BJ (cell line): ENCODE measurements around the gene COL5A1. TPM values are rescaled to one million over a fixed set of nuclear protein-coding genes. Genes with fewer than 3 reads are reported as not detected.
"Not testable (repeated sequence)": the region's sequence is repeated elsewhere in the genome, so short reads cannot be mapped to it uniquely, and the experiment has no call there.

Experiments used
- CTCF ChIA-PET: fragments of 350-600 bp; formaldehyde crosslinking; extraction: SDS; loops from one replicate; lab custom pipeline; 2021; ENCODE audit warnings: antibody characterized with exemption, inconsistent platforms; lab: Yijun Ruan, JAX
- POLR2A ChIA-PET: fragments of 300-600 bp; sonication (Branson Sonifier 250); formaldehyde crosslinking; extraction: SDS; loops from one replicate; lab custom pipeline; 2021; ENCODE audit warnings: antibody characterized with exemption; lab: Charles Lee
- DNase-seq: peaks from one replicate; pipeline ENCODE4 v3.0.0-alpha.2; 2011; ENCODE audit warnings: low read depth
- H3K27me3 ChIP-seq: 2 replicates; pipeline ENCODE4 v1.6.0; 2011; ENCODE audit warnings: low read length; ENCODE audit not compliant: control insufficient read depth, insufficient read depth
- H3K36me3 ChIP-seq: 2 replicates; pipeline ENCODE4 v1.5.1; 2011; ENCODE audit warnings: low read length; ENCODE audit not compliant: control insufficient read depth, insufficient read depth
- H3K4me3 ChIP-seq: 2 replicates; pipeline ENCODE4 v1.5.1; 2011; ENCODE audit warnings: low read depth, mild to moderate bottlenecking, control low read depth, low read length
- polyA plus RNA-seq: library from polyadenylated mRNA; depleted of rRNA; stranded (reverse); fragments of >200 nt; gene quantifications from 2 replicates; pipeline ENCODE4 v1.2.3, GENCODE V29; 2011
- TF ChIP-seq, protein P1 (sequence below): IDR thresholded peaks from 2 replicates; pipeline ENCODE4 v1.5.1; 2011; ENCODE audit warnings: low read depth, mild to moderate bottlenecking, control low read depth, inconsistent platforms, low read length, moderate library complexity; ENCODE audit not compliant: insufficient read depth

Gene COL5A1
- polyA plus RNA-seq, 1 experiment: 251 TPM

DNA sequence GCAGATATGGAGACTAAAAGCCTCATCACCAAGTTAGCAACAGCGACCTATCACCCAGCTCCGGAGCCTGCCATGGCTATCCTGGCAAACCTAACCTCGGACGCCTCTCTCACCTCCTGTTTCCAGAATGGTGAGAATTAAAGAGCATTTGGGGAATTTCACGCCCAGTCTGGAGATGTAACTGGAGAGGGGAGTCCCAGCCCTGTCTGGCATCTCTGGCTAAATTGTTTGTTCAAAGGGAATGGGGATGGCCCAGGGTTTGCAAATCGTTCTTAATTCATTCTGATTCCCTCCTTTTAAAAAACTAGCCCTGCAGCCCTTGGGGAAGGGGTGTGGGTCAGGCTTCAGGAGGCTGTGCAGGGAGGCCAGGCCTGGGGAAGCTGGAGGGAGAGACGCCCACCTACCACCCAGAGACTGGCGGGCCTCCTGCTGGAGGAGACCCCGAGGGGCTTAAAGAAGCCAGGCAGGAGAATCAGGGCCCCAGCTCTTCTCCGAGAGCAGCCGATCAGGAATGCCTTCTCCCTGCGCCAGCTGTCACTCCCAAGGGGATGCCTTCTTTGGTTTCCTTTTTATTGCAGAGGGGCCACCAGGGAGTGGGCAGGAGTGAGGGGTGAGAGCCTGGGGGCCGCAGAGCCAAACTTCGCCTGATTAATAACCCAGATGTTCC lies 964 bp upstream of the COL5A1 start:
- Histone ChIP-seq H3K4me3 (peak overlapping the region; percentile 30), H3K36me3 (peaks cover 6% of the 10 kb centered on the region), H3K27me3 (no peaks in the 10 kb centered on the region)
- ChIA-PET CTCF (interaction anchor here (0.6 to 2.7 kb wide), 10 partner anchors 9 to 857 kb away, joined by 3 to 11 read pairs (median 4); no protein-coding TSS in a partner anchor), POLR2A (interaction anchor here (1.0 kb wide), 1 partner anchor 14 kb away, joined by 3 read pairs; no protein-coding TSS in a partner anchor)
- no peak for DNase-seq
- TF ChIP-seq, protein P1, sequence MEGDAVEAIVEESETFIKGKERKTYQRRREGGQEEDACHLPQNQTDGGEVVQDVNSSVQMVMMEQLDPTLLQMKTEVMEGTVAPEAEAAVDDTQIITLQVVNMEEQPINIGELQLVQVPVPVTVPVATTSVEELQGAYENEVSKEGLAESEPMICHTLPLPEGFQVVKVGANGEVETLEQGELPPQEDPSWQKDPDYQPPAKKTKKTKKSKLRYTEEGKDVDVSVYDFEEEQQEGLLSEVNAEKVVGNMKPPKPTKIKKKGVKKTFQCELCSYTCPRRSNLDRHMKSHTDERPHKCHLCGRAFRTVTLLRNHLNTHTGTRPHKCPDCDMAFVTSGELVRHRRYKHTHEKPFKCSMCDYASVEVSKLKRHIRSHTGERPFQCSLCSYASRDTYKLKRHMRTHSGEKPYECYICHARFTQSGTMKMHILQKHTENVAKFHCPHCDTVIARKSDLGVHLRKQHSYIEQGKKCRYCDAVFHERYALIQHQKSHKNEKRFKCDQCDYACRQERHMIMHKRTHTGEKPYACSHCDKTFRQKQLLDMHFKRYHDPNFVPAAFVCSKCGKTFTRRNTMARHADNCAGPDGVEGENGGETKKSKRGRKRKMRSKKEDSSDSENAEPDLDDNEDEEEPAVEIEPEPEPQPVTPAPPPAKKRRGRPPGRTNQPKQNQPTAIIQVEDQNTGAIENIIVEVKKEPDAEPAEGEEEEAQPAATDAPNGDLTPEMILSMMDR: no peak

GRCh38 chr9:134641990-134642384 lies 384 bp downstream of the COL5A1 start:
- CTCF ChIA-PET: interaction anchor here (1.0 to 2.2 kb wide), 5 partner anchors 15 to 199 kb away, joined by 3 to 12 read pairs (median 4); no protein-coding TSS in a partner anchor

GRCh38 chr9:134642385-134643181 lies 980 bp downstream of the COL5A1 start:
- TF ChIP-seq, protein P1: peak; percentile 67
- peak overlapping the region; percentile 76 for H3K4me3 ChIP-seq
- CTCF ChIA-PET: interaction anchor here (0.7 to 2.2 kb wide), 11 partner anchors 16 to 471 kb away, joined by 3 to 12 read pairs (median 4); no protein-coding TSS in a partner anchor
- H3K36me3 ChIP-seq: peaks cover 15% of the 10 kb centered on the region
- no peaks in the 10 kb centered on the region for H3K27me3 ChIP-seq
- peak; percentile 63 for DNase-seq
- POLR2A ChIA-PET: interaction anchor here (0.6 to 1.3 kb wide), 3 partner anchors 12 to 150 kb away, joined by 3 to 4 read pairs (median 3); no protein-coding TSS in a partner anchor

More at GRCh38 chr9:134641990-134642384, 384 bp downstream of the COL5A1 start:
- Histone ChIP-seq H3K4me3 (peak overlapping the region; percentile 76), H3K27me3 (no peaks in the 10 kb centered on the region), H3K36me3 (peaks cover 11% of the 10 kb centered on the region)
- TF ChIP-seq, protein P1: no peak
- POLR2A ChIA-PET: no interaction called here
- DNase-seq: no peak

DNA sequence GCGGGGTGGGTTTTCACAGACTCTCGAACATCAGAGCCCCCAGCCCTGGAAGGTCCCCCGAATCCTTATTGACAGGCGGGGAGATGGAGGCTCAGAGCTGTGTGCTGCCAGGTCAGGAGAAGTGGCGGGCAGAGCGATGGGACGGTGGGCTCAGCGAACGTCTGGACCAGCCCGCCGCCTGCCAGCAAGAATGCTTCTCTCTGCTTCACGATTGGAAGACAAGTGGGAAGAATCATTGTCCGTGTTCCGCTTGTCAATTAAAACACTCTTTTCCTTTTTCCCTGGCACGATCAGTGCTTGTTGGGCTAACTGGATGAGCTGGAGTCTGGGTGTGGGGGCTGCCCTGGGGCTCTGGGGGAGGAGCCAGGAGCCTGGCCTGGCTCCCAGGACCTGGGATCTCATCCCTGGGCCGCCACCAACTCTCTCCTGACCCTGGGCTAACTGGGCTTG lies 1.6 kb downstream of the COL5A1 start:
- ChIA-PET POLR2A (interaction anchor here (0.6 to 1.3 kb wide), 3 partner anchors 11 to 194 kb away, joined by 3 to 4 read pairs (median 3); no protein-coding TSS in a partner anchor), CTCF (interaction anchor here (0.7 to 2.2 kb wide), 10 partner anchors 16 to 472 kb away, joined by 3 to 12 read pairs (median 5); no protein-coding TSS in a partner anchor)
- Histone ChIP-seq H3K27me3 (no peaks in the 10 kb centered on the region), H3K4me3 (peak overlapping the region; percentile 76), H3K36me3 (peaks cover 15% of the 10 kb centered on the region)
- no peak for DNase-seq
- TF ChIP-seq, protein P1: no peak

GRCh38 chr9:134644401-134644724 lies 2.8 kb downstream of the COL5A1 start:
- POLR2A ChIA-PET: interaction anchor here (1.0 to 1.3 kb wide), 3 partner anchors 18 to 210 kb away, joined by 3 to 4 read pairs (median 3); no protein-coding TSS in a partner anchor
- DNase-seq, H3K27me3 ChIP-seq: not testable (repeated sequence)
- peak overlapping the region; percentile 76 for H3K4me3 ChIP-seq
- H3K36me3 ChIP-seq: peaks cover 22% of the 10 kb centered on the region
- CTCF ChIA-PET: interaction anchor here (0.9 to 5.2 kb wide), 3 partner anchors 12 to 195 kb away, joined by 3 to 29 read pairs (median 3); no protein-coding TSS in a partner anchor
